NCI-H2196 treated with DMSO at 0.1 percent for 48 hours (cell line): ENCODE measurements around the gene PTGS1.
"Not testable (repeated sequence)": the region's sequence is repeated elsewhere in the genome, so short reads cannot be mapped to it uniquely, and the experiment has no call there.

ENCODE experiments used
- DNase-seq: peaks from one replicate; lab custom pipeline; 2025; ENCODE audit not compliant: unreplicated experiment; lab: John Stamatoyannopoulos, UW

The PTGS1 gene

DNA sequence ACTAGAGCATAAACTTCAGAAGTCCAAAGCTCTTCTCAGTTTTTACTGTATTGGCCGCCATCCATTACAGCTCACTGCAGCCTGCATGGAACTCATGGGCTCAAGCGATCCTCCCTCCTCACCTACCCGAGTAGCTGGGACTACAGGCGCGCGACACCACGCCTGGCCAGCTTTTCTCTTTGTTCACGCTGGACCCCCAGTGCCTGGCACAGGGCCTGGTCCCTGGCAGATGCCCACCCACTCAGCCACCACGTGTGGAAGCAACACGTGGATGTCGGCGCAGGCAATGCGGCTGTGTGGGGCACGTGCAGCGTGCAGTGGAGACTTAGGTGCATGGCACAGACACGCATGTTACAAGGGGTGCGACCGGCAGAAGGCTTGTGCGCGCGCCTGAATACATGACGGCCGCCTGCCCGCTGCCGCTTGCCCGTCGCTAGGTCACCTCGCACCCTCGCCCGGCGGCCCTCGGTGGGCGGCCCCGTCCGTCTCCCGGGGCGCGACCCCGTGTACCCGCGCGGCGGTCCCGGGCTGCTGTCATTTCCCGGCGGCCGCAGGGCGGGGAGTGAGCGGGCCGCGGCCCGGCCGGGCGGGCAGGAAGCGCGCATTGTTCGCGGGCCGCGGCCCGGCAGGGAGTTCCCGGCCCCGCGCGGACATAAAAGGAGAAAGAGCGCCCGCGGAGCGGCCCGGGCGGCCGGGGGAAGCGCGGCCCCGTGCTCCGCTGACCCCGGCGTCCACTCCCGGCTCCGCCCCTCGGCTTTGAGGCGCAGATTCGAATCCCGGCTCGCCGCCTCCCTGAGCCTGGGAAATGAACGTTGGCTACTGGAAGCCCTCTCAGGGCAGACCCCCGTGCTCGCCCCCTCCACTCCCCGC, 24.1 kb upstream of the PTGS1 start:
- no peak for DNase-seq

DNA sequence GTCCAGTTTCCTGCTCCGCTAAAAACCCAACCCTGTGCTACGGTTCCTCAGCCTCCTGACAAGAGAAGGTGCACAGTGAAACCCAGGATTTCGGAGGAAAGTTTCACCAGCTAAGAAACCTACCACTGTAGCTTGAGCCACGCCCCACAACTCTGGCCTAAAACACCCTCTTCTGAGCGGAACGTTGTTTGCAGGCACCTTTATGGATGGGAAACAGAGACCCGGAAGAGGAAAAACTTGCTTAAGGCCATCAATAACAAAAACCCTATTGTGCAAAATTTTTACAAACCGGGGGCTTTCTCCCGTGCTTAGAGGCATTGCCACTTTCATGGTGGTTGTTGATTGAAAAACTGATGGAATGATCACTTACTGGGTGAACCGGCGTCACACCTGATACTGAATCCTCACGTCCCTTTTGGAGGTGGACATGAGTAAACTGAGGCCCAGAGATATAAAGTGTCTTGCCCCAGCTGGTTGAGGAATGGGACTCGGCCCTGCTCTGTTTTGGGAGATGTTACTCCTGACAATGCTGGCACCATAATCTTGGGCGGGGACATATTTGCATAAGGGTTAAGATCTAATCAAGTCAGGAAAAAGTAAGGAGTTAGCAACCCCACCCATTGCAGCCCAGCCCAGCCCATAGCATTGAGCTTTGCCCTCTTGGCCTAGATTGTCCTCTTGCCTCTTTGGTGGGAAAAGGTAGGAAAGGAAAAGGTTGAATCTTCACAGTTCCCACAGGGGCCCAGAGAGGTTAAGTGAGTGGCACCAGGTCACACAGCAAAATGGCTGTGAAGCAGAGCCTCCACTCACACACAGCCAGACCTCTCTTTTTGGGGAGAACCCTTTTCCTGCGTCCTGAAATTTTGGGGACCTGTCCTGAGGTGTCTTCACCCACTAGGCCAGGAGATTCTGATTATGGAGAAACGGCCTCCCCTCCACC, 23.2 kb upstream of the PTGS1 start:
- DNase-seq, result no peak

DNA sequence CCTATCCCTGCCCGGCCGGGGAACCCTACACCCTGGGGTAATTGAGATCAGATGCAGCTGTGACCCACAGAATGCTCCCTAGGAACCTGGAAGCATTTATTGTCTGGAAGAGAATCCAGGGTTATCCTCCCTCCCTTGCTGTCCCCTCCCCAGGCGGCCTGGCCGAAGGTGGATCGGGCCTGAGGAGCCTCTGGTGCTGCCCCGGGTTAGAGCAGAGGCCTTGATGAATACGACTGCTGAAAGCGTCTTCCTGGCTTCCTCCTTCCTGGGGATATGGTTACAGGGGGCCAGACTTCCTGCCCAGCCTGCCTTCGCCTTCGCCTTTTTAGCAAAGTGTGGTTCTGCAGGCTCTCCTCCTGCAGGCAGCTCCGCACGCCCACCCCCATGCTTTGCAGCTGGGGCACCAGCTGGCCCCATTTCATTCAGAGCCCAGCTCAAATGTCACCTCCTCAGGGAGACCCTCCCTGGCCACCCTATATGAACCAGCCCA, 22.5 kb upstream of the PTGS1 start:
- DNase-seq, result no peak

DNA sequence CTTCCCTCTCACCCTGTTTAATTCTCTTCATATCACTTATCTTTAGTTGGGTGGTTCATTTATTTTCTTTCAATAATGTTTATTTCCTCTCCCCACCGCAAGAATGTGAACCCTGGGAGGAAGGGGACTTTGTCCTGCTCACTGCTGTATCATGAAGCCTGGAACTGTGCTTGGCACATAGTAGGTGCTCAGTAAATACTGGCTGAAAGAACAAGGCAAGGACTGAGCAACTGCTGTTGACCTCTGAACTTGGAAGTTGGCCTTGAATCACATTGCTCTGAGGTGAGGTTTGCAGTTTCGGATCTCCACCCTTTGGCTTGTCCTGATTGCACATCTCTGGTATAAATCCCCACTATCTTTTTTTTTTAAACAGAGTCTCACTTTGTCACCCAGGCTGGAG, 22.0 kb upstream of the PTGS1 start:
- DNase-seq, result no peak

DNA sequence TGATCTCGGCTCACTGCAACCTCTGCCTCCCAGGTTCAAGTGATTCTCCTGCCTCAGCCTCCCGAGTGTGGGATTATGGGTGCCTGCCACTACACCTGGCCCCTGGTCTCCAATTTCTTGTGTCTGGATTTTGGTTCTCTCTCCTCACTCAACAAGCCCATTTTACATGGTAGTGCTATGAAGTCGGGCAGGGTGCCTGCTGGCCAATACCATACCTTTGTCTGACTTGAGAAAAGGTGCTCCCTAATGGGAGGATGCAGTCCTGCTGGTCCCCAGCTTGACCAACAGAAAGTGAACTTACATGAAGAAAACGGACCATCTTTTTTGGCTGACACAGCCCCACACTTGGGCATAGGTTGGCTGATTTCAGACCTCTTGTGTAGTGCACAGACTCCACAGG, 21.6 kb upstream of the PTGS1 start:
- no peak for DNase-seq

DNA sequence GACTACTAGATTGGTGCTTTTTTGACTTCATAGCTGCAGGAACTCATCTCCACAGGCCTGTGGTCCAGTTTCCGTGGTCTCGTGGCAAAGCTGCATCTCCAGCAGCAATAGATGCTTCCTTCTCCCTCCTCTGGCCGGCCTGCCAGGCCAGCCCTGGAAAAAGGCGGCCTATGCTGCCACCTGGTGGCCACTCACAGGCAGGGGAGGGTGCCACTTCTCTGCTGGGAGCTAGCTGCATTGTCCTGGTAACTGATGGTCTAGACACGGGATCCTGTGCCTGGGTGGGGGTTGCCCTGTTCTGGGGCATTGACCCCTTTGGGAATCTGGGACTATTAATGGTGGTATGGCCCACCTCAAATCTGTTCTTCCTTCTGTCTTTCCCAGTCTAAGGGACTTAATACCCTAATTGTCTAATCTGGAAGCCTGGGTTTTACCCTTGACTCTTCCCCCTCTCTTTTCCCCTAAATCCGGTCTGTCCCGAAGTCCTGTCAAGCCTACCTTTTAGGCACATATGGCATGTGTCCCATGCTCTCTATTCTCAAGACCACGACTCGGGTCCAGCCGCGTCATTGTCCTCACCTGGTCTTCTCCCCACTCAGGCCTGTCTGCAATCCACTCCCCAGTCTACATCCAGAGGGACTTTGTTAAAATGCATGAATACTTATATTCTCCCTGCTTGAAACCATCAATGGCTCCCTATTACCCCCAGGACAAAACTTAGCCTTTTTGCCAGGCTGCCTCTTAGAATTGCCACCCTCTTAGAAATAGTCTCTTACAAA, 20.1 kb upstream of the PTGS1 start:
- peak; percentile 58 for DNase-seq

DNA sequence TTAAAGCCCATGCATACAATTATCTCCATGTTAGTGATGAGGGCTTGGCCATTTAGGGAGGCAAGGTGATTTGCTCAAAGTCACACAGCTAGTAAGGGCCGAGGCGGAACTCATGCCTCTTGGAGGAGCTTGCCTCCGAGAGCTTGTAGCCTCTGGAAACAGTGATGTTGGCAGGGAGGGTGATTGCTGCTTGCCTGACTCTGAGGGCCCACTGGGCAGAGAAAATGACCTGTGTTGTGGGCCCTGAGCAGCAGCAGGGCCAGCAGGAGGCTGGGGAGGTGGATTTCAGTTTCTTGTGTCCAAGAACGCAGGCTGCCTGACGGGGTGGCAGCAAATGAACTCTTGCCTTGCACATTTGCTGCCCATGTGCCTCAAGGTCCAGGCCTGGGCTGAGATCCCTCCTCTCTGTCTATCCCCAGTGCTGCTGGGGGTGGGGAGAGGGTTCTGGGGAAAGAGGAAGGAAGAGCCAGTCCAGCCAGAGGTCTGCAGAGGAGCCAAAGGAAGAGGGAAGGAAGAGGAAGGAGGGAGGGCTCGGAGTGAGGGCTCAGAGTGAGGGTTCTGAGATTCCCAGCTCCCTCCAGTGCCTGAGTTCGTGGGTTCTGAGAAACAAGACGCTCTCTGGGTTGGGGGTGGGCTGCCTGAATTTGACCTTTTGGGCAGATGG, 16.2 kb upstream of the PTGS1 start:
- no peak for DNase-seq

DNA sequence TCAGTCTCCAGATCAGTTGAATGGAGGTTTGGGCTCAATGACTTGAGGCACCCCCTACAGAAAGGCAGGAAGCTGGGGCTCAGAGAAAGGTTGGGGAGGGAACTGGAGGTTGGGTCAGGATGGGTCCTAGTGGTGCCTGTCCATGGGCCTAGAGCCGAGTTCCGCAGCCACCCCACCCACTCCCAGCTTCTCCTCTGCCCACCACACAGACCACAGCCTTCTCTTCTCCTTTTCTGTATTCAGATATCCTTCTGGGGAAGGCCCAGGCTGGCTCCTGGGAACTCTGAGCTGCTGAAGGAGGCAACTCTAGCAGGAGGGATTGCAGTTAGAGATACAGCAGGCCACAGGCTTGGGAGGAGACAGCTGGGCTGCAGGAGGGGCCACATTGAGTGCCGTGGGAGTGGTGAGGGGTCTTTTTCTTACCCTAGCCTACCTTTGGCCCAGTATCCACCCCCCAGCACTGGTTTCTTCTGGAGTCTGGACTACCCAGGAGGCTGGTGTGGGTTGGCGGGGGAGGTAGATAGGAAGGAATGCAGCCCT, 15.4 kb upstream of the PTGS1 start:
- no peak for DNase-seq

DNA sequence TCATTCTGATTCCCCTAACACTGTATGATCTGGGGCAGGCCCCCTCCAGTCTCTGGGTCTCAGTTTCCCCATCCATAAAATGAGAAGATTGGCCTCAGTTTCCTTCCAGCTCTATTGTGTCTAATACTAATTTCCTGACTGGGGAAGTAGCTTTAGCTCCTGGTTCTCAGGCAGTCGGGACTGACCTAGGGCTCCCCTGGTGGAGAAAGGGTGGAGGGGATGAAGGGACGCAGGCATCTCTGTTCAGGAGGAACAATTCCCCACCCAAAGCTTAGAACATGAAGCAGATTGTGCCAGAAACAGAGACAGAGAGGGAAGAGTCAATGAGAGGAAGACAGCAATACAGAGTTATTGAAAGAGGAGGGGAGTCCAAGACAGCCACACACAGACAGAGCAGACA, 14.2 kb upstream of the PTGS1 start:
- DNase-seq, result no peak

DNA sequence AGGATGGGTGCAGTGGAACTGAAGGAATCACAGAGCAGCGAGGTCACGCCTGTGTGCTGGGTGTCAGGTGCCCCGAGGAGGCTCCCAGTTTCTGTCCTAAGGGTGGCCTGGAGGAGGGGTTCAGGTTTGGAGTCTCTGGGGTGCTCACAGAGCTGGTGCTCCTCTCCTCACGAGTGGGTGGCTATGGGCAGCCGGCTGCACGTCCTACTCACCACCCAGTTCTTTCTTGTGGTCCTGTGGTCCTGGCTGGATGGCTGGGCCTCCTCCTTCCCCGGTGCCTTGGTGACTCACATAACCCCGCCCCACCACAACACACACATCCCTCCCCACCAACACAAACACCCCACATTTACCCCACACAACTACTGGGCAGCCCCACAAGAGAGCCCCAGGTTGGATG, 9.9 kb upstream of the PTGS1 start:
- no peak for DNase-seq

DNA sequence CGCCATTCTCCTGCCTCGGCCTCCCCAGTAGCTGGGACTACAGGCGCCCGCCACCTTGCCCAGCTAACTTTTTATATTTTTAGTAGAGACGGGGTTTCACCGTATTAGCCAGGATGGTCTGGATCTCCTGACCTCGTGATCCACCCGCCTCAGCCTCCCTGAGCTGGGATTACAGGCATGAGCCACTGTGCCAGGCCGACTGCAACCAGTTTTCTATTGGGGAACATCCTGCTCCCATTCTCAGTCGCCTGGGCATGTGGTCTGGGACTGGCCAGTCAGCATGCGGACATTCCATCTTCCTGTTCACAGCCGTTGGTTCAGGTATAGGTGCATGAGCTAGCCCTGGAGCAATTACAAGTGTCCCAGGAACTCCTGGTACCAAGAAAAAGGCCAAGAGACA, 7.7 kb upstream of the PTGS1 start:
- not testable (repeated sequence) for DNase-seq

DNA sequence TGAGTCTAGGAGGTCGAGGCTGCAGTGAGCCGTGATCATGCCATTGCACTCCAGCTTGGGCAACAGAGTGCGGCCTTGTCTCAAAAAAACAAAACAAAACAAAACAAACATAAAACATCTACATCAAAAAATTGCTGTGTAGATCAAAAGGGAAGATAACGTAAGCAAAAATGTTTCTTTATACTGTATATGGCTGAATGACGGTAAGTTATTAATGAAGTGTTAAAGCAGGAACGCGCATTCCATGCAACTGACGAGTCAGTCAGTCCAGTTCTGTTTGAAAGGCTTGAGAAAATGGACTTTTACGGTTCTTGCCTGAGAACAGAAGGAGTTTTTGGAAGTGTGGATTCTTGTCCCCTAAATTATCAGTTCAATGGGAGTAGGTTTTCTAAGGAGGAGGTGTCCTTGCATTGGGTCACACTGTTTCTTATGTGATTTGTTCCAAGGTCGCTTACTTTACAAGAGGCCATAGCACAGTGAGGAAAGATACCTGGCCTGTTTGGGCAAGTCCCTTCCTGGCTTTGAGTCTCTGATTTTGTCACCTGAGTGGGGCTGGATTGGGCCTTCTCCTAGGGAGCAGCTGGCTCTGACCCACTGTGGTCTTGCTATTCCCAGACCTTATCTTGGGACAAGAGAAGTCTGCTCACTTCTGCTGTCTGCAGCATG, 6.6 kb upstream of the PTGS1 start:
- no peak for DNase-seq

DNA sequence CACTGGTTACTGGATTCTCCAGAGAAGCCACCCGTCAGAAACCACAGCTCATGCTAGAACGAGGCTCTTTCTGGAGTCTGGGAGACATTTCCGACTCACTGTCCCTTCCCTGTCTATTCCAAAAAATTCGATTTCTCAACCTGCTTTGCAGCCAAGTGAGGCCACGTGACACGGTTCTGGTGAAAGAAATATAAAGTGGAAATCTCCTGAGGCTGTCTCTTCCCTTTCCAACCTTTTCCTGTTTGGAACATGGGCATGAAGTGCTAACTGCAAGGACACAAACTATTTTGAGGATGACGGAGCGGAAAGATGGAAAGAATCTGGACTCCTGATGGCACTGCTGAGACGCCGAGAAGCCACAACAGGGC, 6.1 kb upstream of the PTGS1 start:
- DNase-seq, result no peak

DNA sequence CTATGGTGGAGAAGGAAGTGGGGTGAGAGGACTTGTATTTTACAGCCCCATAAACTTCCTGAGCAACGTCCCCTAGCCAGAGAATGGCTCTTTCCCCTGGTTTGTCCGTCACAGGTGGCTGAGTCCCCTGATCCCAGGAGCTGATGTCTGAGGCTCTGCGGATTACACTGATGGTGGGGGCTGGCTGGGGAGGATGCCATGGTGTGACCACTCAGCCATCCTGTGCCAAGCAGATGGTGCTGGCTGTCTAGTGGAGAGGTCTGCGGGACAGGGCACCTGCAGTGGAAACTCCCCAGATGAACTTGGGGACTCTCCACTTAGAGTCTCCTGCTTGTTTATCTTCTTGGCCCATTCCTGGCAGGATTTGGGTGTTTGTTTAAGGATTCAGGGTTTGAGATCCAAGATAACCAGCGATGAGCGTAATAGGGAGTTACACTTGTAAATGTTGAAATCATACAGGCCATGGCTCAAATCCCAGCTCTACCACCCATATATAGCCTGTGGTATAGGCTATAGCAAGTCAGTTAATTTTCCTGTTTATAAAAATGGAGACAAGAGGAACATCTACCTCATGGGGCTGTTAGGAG, 4.7 kb upstream of the PTGS1 start:
- no peak for DNase-seq

DNA sequence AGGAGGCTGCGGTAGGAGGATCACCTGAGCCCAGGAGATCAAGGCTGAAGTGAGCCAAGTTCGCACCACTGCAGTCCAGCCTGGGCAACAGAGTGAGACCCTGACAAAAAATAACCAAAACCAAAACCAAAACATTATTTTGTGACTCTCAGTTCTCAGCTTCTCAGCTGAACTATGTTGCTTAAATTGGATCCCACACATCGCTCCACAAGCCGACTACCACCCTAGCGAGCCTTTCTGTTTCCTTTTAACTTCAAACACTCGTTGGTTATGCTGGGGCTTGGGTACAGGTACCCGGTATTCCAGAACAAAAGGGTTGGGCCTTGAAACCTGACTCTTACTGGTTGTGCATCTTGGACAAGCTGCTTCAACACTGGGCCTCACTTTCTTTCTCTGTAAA, 3.8 kb upstream of the PTGS1 start:
- no peak for DNase-seq

DNA sequence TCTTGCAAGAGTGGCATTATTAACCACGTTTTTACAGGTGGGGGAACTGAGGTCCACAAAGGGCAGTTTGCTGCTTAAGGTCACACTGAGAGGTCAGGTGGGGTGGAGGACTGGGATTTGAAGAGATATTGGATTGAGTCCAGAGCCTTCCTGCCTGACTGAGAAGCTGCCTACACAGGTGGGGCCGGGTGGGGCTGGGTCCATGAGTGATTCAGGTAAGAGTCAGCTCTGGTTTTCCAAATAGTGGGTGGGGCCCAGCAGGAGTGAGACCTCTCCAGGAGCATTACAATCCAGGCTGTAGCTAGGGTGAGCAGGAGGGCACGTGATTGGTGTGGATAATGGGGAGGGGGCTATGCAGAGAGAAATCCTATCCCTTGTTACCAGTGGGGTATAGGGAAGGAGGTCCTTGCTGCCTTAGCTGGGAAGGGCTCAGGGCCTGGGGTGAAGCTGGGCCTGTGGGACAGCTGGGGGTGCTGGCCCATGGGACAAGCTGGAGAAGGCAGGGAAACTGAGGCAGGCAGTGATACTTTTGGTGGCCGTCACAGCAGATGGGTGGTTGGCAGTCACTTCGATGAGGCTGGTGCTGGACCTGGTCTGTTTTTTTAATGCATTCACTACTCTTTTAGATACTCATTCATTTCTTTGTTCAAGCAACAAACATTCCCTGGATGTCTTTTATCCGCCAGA, 2.9 kb upstream of the PTGS1 start:
- DNase-seq, result no peak

DNA sequence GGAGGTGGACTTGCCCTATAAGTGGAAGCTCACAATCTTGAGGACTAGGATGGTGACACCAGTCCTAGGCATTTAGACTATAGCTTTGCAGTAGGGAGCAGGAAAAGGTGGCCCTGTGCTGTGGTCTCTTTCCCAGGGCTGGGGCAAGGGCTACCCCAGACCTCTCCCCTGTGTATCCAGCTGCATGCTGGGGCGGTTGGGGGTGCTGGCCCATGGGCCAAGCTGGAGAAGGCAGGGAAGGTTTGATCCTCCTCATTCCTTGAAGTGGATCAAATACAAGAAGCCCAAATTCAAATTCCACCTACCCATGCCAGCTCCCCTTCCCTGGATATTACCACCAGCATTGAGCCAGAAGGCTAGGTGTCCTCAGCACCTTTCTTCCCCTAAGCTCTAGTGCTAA, 2.2 kb upstream of the PTGS1 start:
- no peak for DNase-seq

DNA sequence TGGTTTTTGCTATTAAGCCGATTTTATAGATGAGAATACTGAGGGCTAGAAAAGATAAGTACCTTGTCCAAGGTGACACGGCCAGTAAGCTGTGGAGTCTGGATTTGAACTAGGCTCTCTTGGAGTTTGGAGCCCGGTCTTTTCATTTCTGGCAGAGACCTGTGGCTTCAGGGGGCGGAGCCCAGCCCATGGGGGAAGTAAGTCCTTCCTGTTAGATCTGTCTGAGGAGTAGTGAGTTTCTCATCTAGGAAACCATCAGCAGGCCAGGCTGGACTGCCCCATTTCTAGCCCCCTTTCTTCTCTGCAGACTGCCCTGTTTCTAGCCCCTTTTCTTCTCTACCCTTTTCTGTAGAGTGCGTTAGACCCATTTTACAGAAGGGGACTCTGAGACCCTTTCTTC, 521 bp upstream of the PTGS1 start:
- no peak for DNase-seq

DNA sequence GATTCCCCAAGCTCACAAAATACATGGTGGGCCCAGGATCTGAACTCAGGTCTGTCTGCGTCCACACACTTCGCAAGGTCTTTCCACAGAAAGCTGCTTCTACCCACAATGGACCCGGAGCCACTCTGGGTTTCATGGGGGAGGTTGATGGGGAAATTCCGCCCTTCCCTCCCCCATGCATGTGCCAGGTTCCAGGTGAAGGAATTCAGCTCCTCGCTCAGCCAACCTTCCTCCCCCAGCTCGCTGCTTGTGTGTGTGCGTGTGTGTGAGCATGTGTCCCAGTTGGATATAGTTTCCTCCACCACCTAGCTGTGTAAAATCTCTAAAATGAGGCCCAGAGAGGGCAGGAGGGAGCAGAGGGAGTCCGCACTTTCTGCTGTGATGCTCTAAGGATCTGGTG, 1.0 kb downstream of the PTGS1 start:
- DNase-seq, result no peak
